ENCODE results near the gene GRIN2D.
"Not testable (repeated sequence)": the region's sequence is repeated elsewhere in the genome, so short reads cannot be mapped to it uniquely, and the experiment has no call there.

GRIN2D gene

GRCh38 chr19:48371367-48371766 is 22.1 kb upstream of the GRIN2D start:
- no peak for DNase-seq (ENCODE audit: low read depth, low spot score)

GRCh38 chr19:48371771-48372170 is 21.7 kb upstream of the GRIN2D start:
- not testable (repeated sequence) for DNase-seq (ENCODE audit: low read depth, low spot score)

DNA sequence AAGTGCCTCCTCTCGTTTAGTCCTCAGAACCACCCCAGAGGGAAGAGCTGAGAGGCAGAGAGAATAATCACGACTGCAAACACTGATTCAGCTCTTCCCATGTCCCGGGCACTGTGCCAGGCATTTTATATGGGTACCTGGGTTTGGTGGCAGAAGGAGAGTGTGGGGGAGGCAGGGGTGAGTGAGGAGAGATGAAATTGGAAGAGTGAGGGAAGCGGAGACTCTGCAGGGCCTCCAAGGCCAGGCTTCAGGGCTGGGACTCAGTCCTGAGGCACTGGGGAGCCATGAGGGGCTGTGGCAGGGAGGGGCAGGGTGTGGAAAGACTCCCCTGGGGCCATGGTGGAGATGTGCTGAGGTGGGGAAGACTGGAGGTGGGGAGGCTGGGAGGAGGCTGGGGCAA is 20.6 kb upstream of the GRIN2D start:
- DNase-seq (ENCODE audit: low read depth, low spot score): no peak

- DNase-seq (ENCODE audit: low read depth, low spot score): no peak
Observed at GRCh38 chr19:48373567-48373966, 19.9 kb upstream of the GRIN2D start.

- DNase-seq (ENCODE audit: low read depth, low spot score): no peak
Observed at GRCh38 chr19:48378194-48378570, 15.3 kb upstream of the GRIN2D start.

GRCh38 chr19:48379058-48379457 is 14.4 kb upstream of the GRIN2D start:
- no peak for DNase-seq (ENCODE audit: low read depth, low spot score)

DNA sequence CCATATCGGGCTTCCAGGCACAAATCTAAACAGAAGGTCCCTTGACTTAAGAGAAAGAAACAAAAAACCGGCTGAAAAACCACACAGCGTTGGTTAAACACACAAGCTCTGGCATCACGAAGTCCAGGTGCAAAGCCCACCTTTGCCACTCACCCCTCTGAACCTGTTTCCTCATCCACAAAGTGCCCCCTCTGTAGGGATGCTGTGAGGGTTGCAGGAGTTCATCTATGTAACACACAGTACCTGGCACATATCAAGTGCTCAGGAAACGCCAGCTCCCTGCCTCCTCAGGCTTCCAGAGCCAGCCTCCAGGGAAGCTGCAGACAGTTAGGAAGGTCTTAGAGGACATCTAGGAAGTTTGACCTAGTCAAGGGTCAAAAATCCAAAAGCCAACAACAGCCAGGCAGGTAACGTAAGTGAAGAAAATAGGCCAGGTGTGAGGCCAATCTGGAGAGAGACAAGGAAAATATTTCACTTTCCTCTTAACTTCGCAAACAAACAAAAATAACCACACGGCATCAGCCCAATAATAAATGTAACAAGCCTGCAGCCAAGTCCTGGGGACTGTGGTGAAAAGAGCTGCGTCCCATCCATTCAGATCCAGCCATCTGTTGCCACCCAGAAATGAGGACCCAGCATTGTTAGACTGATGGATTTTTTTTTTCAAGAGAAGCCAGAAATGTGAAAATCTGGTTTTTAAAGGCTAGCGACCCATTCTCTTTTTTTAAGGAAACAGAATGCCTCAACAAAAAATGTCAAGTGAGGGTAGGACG is 12.1 kb upstream of the GRIN2D start:
- no peak for DNase-seq (ENCODE audit: low read depth, low spot score)

- no peak for DNase-seq (ENCODE audit: low read depth, low spot score)
Observed at GRCh38 chr19:48382286-48382685, 11.2 kb upstream of the GRIN2D start.

- no peak for DNase-seq (ENCODE audit: low read depth, low spot score)
Observed at GRCh38 chr19:48385461-48386087, 7.9 kb upstream of the GRIN2D start.

GRCh38 chr19:48386981-48387380 is 6.5 kb upstream of the GRIN2D start:
- DNase-seq (ENCODE audit: low read depth, low spot score): no peak

DNA sequence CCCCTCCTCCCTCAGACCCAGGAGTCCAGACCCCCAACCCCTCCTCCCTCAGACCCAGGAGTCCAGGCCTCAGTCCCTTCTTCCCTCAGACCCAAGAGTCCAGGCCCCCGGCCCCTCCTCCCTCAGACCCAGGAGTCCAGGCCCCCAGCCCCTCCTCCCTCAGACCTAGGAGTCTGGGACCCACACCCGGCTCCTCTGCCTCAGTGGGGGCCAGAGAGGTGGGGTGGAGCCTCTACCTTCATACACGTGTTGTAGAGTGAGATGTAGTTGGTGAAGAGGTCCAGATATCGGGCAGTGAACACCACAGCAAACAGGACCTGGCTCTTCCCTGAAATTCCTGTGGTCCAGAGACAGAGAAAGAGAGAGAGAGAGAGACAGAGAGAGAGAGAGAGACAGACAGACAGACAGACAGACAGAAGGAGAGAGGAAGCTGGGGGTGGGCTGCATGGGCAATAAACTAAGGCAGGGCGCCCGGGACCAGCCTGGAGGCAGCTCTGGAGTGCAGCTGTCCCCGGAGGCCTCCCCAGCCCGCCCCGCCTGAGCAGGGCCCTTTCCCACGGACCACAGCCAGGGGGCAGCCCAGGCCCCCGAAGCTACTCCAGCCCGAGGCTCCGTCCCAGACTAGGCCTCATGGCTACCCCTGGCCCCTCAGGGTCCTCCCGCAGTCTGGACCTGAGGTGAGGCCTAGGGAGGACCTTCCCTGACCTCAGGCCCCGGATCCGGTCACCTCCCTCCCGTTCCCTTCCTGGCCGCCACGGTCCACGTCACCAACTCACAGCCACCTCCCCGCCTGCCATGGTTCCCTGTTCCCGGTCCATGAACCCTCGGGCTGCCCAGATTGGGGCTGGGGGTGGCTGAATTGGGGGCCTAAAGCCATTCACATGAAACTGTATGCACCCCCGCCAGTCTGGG is 3.0 kb upstream of the GRIN2D start:
- DNase-seq (ENCODE audit: low read depth, low spot score): no peak

- DNase-seq (ENCODE audit: low read depth, low spot score): no peak
Observed at GRCh38 chr19:48391100-48392005, 2.1 kb upstream of the GRIN2D start, which contains the start of gene KDELR1. TSS of gene KDELR1 (minus strand) at chr19:48391551. CDS start at chr19:48391358, 193 bp downstream.

DNA sequence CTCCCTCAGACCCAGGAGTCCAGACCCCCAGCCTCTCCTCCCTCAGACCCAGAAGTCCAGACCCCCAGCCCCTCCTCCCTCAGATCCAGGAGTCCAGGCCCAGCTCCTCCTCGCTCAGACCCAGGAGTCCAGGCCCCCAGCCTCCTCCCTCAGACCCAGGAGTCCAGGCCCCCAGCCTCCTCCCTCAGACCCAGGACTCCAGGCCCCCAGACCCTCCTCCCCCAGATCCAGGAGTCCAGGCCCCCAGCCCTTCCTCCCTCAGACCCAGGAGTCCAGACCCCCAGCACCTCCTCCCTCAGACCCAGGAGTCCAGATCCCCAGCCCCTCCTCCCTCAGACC is 1.5 kb upstream of the GRIN2D start:
- DNase-seq (ENCODE audit: low read depth, low spot score): not testable (repeated sequence)

- no peak for DNase-seq (ENCODE audit: low read depth, low spot score)
Observed at GRCh38 chr19:48392860-48393558, 459 bp upstream of the GRIN2D start.

DNA sequence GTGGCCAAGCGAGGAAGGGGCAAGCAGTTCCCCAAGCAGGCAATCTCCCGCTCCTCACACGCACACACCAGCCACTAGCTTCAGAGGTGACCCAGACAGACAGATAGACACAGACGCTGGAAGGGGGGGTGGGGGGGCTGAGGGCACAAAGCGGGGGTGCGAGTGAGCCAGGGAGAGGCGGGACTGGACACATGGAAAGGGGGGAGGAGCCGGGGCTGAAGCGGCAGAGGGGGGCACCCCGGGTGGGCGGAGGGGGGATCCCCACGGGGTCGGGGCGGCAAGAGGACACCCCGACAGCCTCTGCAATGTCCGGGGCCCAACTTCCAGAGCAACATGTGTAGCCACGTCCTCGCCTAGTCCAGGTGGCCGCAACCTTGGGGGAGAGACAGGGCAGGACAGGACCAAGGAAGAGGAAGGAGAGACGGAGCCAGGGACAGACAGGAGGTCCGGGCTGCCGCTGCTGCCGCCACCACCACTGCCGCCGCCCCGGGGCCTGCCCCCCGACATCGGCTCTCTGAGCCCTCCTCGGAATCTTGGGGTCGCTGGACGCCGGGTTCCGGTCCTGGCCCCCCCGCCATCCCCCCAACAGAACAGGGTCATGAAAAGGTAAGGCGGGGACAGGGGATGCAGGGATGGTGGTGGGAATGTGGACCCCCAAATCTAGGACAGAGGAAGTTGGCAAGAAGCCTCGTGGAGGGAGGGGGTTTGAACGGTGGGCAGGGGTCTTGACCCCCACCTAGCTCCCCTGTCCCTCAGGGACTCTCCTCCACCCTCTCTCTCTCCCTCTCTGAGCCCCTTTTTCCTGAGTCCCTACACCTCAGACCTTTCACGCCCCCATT is 1.1 kb downstream of the GRIN2D start:
- DNase-seq (ENCODE audit: low read depth, low spot score): no peak

DNA sequence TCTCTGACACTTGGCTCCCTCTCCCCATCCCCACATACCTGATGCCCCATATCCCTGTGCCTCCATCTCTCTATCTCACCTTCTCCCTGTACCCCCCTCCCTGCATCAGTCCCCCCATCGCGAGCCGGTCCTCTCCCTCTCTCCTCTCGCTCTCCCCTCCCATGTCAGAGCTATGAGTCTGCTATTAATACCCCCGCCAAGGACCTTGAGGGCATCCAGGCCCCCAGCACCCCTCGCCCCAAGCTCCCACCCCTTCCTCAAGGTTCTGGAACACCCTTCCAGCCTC is 1.6 kb downstream of the GRIN2D start:
- no peak for DNase-seq (ENCODE audit: low read depth, low spot score)

- DNase-seq (ENCODE audit: low read depth, low spot score): no peak
Observed at GRCh38 chr19:48395499-48395898, 2.0 kb downstream of the GRIN2D start.

DNA sequence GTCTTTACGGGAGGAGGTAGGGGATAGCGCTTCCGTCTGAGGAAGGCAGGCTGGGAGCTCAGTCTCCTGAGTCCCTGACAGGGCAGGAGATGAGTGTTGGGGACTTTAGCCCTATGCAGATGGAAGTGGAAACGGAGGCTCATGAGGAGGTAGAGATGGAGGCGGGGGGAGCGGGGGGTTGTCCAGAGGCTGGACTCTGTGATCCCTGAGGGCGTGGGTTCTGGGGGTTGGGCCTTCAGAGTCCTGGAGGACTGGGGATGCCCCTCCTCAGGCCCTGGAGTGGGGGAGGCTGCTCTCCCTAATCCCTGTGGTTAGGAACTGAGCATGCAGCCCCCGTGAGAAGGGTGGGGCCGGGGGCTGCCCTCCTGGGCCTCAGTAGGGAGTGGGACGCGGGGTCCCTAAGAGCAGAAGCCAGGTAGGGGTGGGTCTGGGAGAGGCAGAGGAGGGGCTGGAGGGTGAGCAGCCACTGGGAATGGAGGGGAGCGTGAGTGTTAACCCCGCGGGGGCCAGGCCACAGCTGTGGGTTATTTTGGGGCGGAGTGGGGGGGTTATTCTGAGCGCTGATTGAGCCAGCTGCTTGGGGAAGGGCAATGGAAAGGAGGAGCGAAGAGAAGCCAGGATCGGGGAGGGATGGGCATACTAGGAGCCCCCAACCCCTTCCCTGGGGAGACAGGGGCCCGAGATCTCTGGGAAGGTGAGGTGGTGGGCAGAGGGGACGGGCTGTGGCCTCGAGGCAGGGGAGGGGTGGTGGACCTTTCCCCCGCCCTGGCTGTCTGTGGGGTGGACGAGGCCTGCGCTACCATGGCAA is 2.8 kb downstream of the GRIN2D start:
- DNase-seq (ENCODE audit: low read depth, low spot score): no peak

DNA sequence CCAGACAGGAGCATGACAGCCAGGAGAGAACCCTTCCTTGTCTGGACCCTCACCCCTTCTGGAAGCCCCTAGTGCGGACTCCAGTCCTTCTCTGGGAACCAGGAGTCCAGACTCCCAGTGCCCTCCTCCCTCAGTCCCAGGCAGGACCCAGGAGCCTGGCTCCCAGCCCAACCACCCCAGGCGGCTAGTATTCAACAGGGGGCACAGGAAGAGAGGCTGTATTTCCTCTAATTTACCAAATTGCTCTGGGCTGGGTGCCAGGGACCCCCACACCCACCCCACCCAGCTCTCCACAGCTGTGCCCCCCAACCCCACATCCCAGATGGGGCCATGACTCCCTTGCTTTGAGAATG is 3.3 kb downstream of the GRIN2D start:
- no peak for DNase-seq (ENCODE audit: low read depth, low spot score)

All from iPS DF 19.7 (cell line).